GM21423 (cell line): ENCODE measurements around the gene PRRX1.

Experiments
- ATAC-seq: cut with Tn5 transposase; IDR thresholded peaks from one replicate; pipeline ENCODE4 v1.9.1; 2021; ENCODE audit warnings: mild to moderate bottlenecking, moderate library complexity; ENCODE audit not compliant: unreplicated experiment

PRRX1 gene

GRCh38 chr1:170714938-170715337 lies 51.0 kb downstream of the PRRX1 start:
- no peak for ATAC-seq

GRCh38 chr1:170716835-170717429 lies 53.0 kb downstream of the PRRX1 start:
- no peak for ATAC-seq

GRCh38 chr1:170720661-170721060 lies 56.7 kb downstream of the PRRX1 start:
- no peak for ATAC-seq

- no peak for ATAC-seq
Measured at GRCh38 chr1:170721621-170722020, 57.7 kb downstream of the PRRX1 start.

- ATAC-seq: no peak
Measured at GRCh38 chr1:170723518-170723917, 59.6 kb downstream of the PRRX1 start.

- ATAC-seq: no peak
Measured at GRCh38 chr1:170725326-170725725, 61.4 kb downstream of the PRRX1 start.

- no peak for ATAC-seq
Measured at GRCh38 chr1:170727963-170728362, 64.0 kb downstream of the PRRX1 start.

GRCh38 chr1:170729225-170730002 lies 65.5 kb downstream of the PRRX1 start:
- ATAC-seq: no peak

GRCh38 chr1:170730014-170730413 lies 66.1 kb downstream of the PRRX1 start:
- ATAC-seq: no peak

- no peak for ATAC-seq
Measured at GRCh38 chr1:170730438-170730837, 66.5 kb downstream of the PRRX1 start.

GRCh38 chr1:170731566-170732251 lies 67.8 kb downstream of the PRRX1 start:
- ATAC-seq: no peak

GRCh38 chr1:170732252-170732588 lies 68.3 kb downstream of the PRRX1 start:
- no peak for ATAC-seq

- no peak for ATAC-seq
Measured at GRCh38 chr1:170734412-170735175, 70.7 kb downstream of the PRRX1 start.

- ATAC-seq: no peak
Measured at GRCh38 chr1:170735366-170736263, 71.7 kb downstream of the PRRX1 start.

GRCh38 chr1:170739803-170740202 lies 75.9 kb downstream of the PRRX1 start:
- ATAC-seq: no peak

- no peak for ATAC-seq
Measured at GRCh38 chr1:170741678-170742077, 77.7 kb downstream of the PRRX1 start.

GRCh38 chr1:170742600-170742999 lies 78.7 kb downstream of the PRRX1 start:
- no peak for ATAC-seq

GRCh38 chr1:170743083-170743482 lies 79.2 kb downstream of the PRRX1 start:
- no peak for ATAC-seq

GRCh38 chr1:170749549-170749948 lies 85.6 kb downstream of the PRRX1 start:
- no peak for ATAC-seq

GRCh38 chr1:170749959-170750358 lies 86.0 kb downstream of the PRRX1 start:
- ATAC-seq: no peak
